HepG2 (cell line): ENCODE data around the gene MFRP. TPM values are rescaled to one million over a fixed set of nuclear protein-coding genes. Genes with fewer than 3 reads are reported as not detected.

Experiments
- ATAC-seq: fragments of 200-7000 bp; cut with Tn5 transposase; 3 replicates; pipeline ENCODE4 v1.9.1; 2020; ENCODE audit warnings: mild to moderate bottlenecking, moderate library complexity
- BruUV-seq: library from RNA; stranded (reverse); fragments of 400-500 nt; replicated peaks from 2 replicates; lab custom pipeline; 2021; lab: Mats Ljungman, UMichigan
- CTCF ChIA-PET: fragments of 300-600 bp; formaldehyde crosslinking; extraction: SDS; loops from one replicate; lab custom pipeline; 2021; ENCODE audit warnings: low total read pairs, inconsistent platforms, low intra/inter-chr PET ratio; lab: Yijun Ruan, JAX
- POLR2A ChIA-PET: fragments of 350-600 bp; sonication (Branson Sonifier 250); formaldehyde crosslinking; loops from one replicate; lab custom pipeline; 2020; ENCODE audit warnings: antibody characterized with exemption, inconsistent platforms; lab: Yijun Ruan, JAX
- DNase-seq: peaks from one replicate; pipeline ENCODE4 v3.0.0-alpha.2; 2015; ENCODE audit warnings: low spot score
- FAIRE-seq: peaks from 3 replicates; lab custom pipeline; 2011; peaks lifted over from hg19 to GRCh38; lab: Jason Lieb, UNC
- H2AFZ ChIP-seq: one replicate; pipeline ENCODE4 v1.6.1; 2011; ENCODE audit warnings: low read length, inconsistent platforms
- H3K27ac ChIP-seq: fragments of 300-600 bp; 3 replicates; pipeline ENCODE4 v1.8.0; 2011; ENCODE audit warnings: mixed run types, mild to moderate bottlenecking, mixed read lengths, low read length, inconsistent platforms; ENCODE audit not compliant: insufficient read depth; ENCODE audit errors: extremely low read length
- H3K27me3 ChIP-seq, 2 experiments: fragments of 200-600 bp in 1 of 2; 2 replicates in 1 of 2; 3 replicates in 1 of 2; pipeline versions ENCODE4 v1.6.0 to v1.8.0; 2011; ENCODE audit warnings: low read length in 2 of 2, mild to moderate bottlenecking in 2 of 2, moderate library complexity in 2 of 2, inconsistent platforms in 1 of 2; ENCODE audit not compliant: insufficient read depth in 2 of 2, control insufficient read depth in 1 of 2
- H3K36me3 ChIP-seq, 2 experiments: fragments of 200-600 bp in 1 of 2; replicated peaks in 1 of 2; 2 replicates in 1 of 2; 3 replicates in 1 of 2; pipeline versions ENCODE4 v1.5.1 to v1.8.0; 2011; ENCODE audit warnings: low read length in 2 of 2, inconsistent platforms in 1 of 2; ENCODE audit not compliant: insufficient read depth in 2 of 2, control insufficient read depth in 1 of 2
- H3K4me1 ChIP-seq: 2 replicates; pipeline ENCODE4 v1.5.1; 2012; ENCODE audit warnings: low read length, inconsistent platforms; ENCODE audit not compliant: insufficient read depth
- H3K4me2 ChIP-seq: 2 replicates; pipeline ENCODE4 v1.6.0; 2011; ENCODE audit warnings: low read depth, low read length, inconsistent platforms
- H3K4me3 ChIP-seq, 3 experiments: fragments of 200-600 bp in 1 of 3; sonication (generic), shearing (Covaris generic) in 1 of 3; replicated peaks in 1 of 3; 2 replicates each; pipeline ENCODE4 v1.5.1; 2011 to 2016; ENCODE audit warnings: low read length in 3 of 3, inconsistent platforms in 2 of 3, low read depth in 2 of 3, mild to moderate bottlenecking in 2 of 3, control low read depth in 1 of 3, mixed read lengths in 1 of 3; ENCODE audit not compliant: insufficient read depth in 1 of 3
- H3K79me2 ChIP-seq: one replicate; pipeline ENCODE4 v1.6.1; 2011; ENCODE audit warnings: low read length, inconsistent platforms; ENCODE audit not compliant: insufficient read depth
- H3K9ac ChIP-seq: 2 replicates; pipeline ENCODE4 v1.6.0; 2011; ENCODE audit warnings: mild to moderate bottlenecking, low read depth, low read length, inconsistent platforms; ENCODE audit not compliant: insufficient read depth
- H3K9me3 ChIP-seq: 2 replicates; pipeline ENCODE4 v1.5.1; 2012; ENCODE audit warnings: mild to moderate bottlenecking, low read length
- H4K20me1 ChIP-seq: 2 replicates; pipeline ENCODE4 v1.6.0; 2011; ENCODE audit warnings: inconsistent platforms, mild to moderate bottlenecking, low read length, moderate library complexity; ENCODE audit not compliant: insufficient read depth
- HNRNPLL ChIP-seq: fragments of 200-400 bp; formaldehyde crosslinking; IDR thresholded peaks from 2 replicates; pipeline ENCODE4 v1.6.1; 2017; ENCODE audit warnings: mild to moderate bottlenecking, low read depth, low read length; ENCODE audit not compliant: poor library complexity, severe bottlenecking
- IKZF1 ChIP-seq: fragments of 450-650 bp; IDR thresholded peaks from 2 replicates; pipeline ENCODE4 v1.7.1; 2016
- MZF1 ChIP-seq: sonication (generic); formaldehyde crosslinking; IDR thresholded peaks from 2 replicates; pipeline ENCODE4 v1.8.1; 2023; ENCODE audit warnings: mild to moderate bottlenecking, missing genetic modification reagents, borderline replicate concordance
- POGZ ChIP-seq: sonication (generic); formaldehyde crosslinking; IDR thresholded peaks from 2 replicates; pipeline ENCODE4 v1.4.0; 2020; ENCODE audit warnings: mild to moderate bottlenecking, missing genetic modification reagents
- RARA ChIP-seq: IDR thresholded peaks from 2 replicates; pipeline ENCODE4 v1.6.1; 2016; ENCODE audit warnings: missing genetic modification reagents, missing compliant biosample characterization
- SIN3A ChIP-seq: IDR thresholded peaks from 2 replicates; pipeline ENCODE4 v1.6.1; 2011; ENCODE audit warnings: low read depth, mild to moderate bottlenecking, control low read depth, low read length, borderline replicate concordance
- TARDBP ChIP-seq: sonication (generic); formaldehyde crosslinking; IDR thresholded peaks from 2 replicates; pipeline ENCODE4 v1.8.0; 2022; ENCODE audit warnings: mild to moderate bottlenecking, missing genetic modification reagents
- TGIF2 ChIP-seq: IDR thresholded peaks from 2 replicates; pipeline ENCODE4 v1.6.1; 2016; ENCODE audit warnings: control low read depth, missing compliant biosample characterization
- ZFY ChIP-seq: sonication (generic); formaldehyde crosslinking; IDR thresholded peaks from 2 replicates; pipeline ENCODE4 v1.4.0; 2020; ENCODE audit warnings: missing genetic modification reagents
- ZNF20 ChIP-seq: sonication (generic); formaldehyde crosslinking; IDR thresholded peaks from 2 replicates; pipeline ENCODE4 v1.4.0; 2020; ENCODE audit warnings: mild to moderate bottlenecking, moderate library complexity, missing genetic modification reagents
- ZNF264 ChIP-seq: sonication (generic); formaldehyde crosslinking; IDR thresholded peaks from 2 replicates; pipeline ENCODE4 v1.4.0; 2020; ENCODE audit warnings: missing genetic modification reagents
- ZNF354B ChIP-seq: sonication (generic); formaldehyde crosslinking; IDR thresholded peaks from 2 replicates; pipeline ENCODE4 v1.8.0; 2022; ENCODE audit warnings: mild to moderate bottlenecking, missing genetic modification reagents
- ZNF543 ChIP-seq: sonication (generic); formaldehyde crosslinking; IDR thresholded peaks from 2 replicates; pipeline ENCODE4 v1.4.0; 2020; ENCODE audit warnings: mild to moderate bottlenecking, missing genetic modification reagents
- ZNF615 ChIP-seq: sonication (generic); formaldehyde crosslinking; IDR thresholded peaks from 2 replicates; pipeline ENCODE4 v1.5.0; 2020; ENCODE audit warnings: mild to moderate bottlenecking, missing genetic modification reagents, borderline replicate concordance
- ZNF629 ChIP-seq: sonication (generic); formaldehyde crosslinking; conservative IDR thresholded peaks from 2 replicates; pipeline ENCODE4 v1.5.0; 2020; ENCODE audit warnings: missing genetic modification reagents
- ZZZ3 ChIP-seq: sonication (generic); formaldehyde crosslinking; IDR thresholded peaks from 2 replicates; pipeline ENCODE4 v1.4.0; 2020; ENCODE audit warnings: missing genetic modification reagents, mild to moderate bottlenecking, borderline replicate concordance
- WGBS: methylation state at CpG from one replicate; pipeline ENCODE4 v1.1.6; 2017; ENCODE audit warnings: low lambda C conversion rate; 5-methylcytosine and 5-hydroxymethylcytosine counted together
- in situ Hi-C: cut with HindIII; loops from 2 replicates; pipeline ENCODE4 v1.10.0; 2017; ENCODE audit warnings: low pct_unique_long_range_greater_than_20kb; ENCODE audit not compliant: extremely low pct_ligation_motif_present
- intact Hi-C: fragments of 100-400 bp; cut with micrococcal nuclease; formaldehyde crosslinking; loops from one replicate; pipeline ENCODE4 v1.10.0; 2022; ENCODE audit not compliant: unreplicated experiment
- polyA plus RNA-seq, 8 experiments: library from polyadenylated mRNA; depleted of rRNA in 3 of 8; stranded (reverse) in 7 of 8; unstranded in 1 of 8; fragments of >200 nt; fragmentation: Illumina TruSeq in 4 of 8; extraction: Trizol in 4 of 8; gene quantifications; 2 replicates each; pipeline versions ENCODE4 v1.2.1 to v1.2.3, GENCODE V29; 2011 to 2016; ENCODE audit warnings: low read depth in 4 of 8, missing spikeins in 1 of 8, mixed read lengths in 1 of 8; ENCODE audit not compliant: insufficient read depth in 1 of 8
- total RNA-seq, 5 experiments: library from RNA; depleted of rRNA; stranded (reverse); fragments of >200 nt; fragmentation: Illumina TruSeq; extraction: Trizol; gene quantifications; 2 replicates each; pipeline ENCODE4 v1.2.3, GENCODE V29; 2016; ENCODE audit warnings: low read depth in 1 of 5
- TF ChIP-seq, protein P1 (sequence below): sonication (generic); formaldehyde crosslinking; IDR thresholded peaks from 2 replicates; pipeline ENCODE4 v1.5.0; 2020; ENCODE audit warnings: missing genetic modification reagents, mild to moderate bottlenecking, borderline replicate concordance
- TF ChIP-seq, protein P2 (sequence below): sonication (generic); formaldehyde crosslinking; IDR thresholded peaks from 2 replicates; pipeline ENCODE4 v1.5.1; 2020; ENCODE audit warnings: mild to moderate bottlenecking, missing genetic modification reagents, moderate library complexity
- TF ChIP-seq, protein P3 (sequence below): fragments of 450-650 bp; IDR thresholded peaks from 2 replicates; pipeline ENCODE4 v1.6.1; 2016

Gene MFRP
- total and polyA plus RNA-seq, 2 of the 13 experiments (the other 11 are each of a cell fraction or from before 2014, with no cell fraction given) = not detected

DNA sequence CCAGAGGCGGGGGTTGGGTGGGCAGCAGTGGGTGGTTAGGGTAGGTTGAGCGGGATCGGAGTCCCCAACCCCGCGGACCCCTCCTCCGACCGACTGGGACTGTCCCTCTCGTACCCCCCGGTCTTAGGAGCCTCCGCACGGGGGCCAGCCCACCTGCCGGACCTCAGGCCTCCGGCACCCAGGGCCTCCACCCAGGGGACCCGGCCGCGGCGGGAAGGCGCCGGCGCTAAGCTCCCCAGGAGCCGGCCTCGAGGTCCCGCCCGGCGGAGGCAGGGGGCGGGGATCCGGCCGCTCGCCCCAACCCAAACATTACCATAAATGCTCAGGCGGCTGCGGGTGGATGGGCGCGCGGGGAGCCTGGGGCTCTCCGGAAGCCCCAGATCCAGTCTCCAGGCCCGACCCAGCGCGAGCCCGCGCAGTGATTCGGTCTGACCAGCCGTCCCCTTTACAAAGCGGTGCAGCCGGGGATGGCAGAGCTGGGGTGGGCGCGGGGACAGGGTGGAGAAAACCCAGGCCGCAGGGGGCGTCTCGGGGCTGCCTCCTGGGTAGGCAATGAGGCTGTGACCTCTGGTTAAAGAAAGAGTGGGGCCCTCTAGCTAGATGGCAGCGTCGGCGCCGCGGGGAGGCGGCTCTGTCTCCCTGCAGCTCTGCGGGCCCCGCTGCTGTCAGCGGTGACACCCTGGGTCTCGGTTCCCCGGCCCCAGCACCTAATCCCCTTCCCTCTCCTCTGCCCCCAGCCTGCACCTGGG, 25.6 kb downstream of the MFRP start:
- peaks cover 0 to 5% of the 10 kb centered on the region in 2 experiments; a peak in 2 of 5 replicates for H3K27me3 ChIP-seq
- no peak overlapping the region for H3K9ac ChIP-seq
- no peaks in the 10 kb centered on the region for H3K9me3 ChIP-seq
- H2AFZ ChIP-seq = peak overlapping the region; percentile 81
- ChIA-PET CTCF (interaction anchor here (0.8 to 1.1 kb wide), 3 partner anchors 36 to 154 kb away, joined by 3 to 4 read pairs (median 3); no protein-coding TSS in a partner anchor), POLR2A (interaction anchor here (1.9 kb wide), 1 partner anchor 60 kb away, joined by 6 read pairs; the partner anchor contains the start of gene USP2)
- H3K4me2 ChIP-seq = peak overlapping the region; percentile 96
- intact Hi-C loops = loop anchor here (10.0 kb wide), 1 partner anchor 116 kb away; the partner anchor contains the start of gene CBL
- DNase-seq (no peak), FAIRE-seq (no peak), ATAC-seq (no peak)
- H3K79me2 ChIP-seq = no peaks in the 10 kb centered on the region
- H3K36me3 ChIP-seq = no peaks in the 10 kb centered on the region
- H3K4me3 ChIP-seq = peak overlapping the region in 2 of 3 experiments; percentile 50 to 65; a peak in 4 of 6 replicates
- in situ Hi-C loops = no loop called here
- peaks cover 77% of the 10 kb centered on the region for H3K4me1 ChIP-seq
- 57% methylated on average over 16 of the region's 60 CpGs for WGBS
- H3K27ac ChIP-seq = no peak overlapping the region
- no TSS peak for BruUV-seq
- no peaks in the 10 kb centered on the region for H4K20me1 ChIP-seq
- TF ChIP-seq, protein P1, sequence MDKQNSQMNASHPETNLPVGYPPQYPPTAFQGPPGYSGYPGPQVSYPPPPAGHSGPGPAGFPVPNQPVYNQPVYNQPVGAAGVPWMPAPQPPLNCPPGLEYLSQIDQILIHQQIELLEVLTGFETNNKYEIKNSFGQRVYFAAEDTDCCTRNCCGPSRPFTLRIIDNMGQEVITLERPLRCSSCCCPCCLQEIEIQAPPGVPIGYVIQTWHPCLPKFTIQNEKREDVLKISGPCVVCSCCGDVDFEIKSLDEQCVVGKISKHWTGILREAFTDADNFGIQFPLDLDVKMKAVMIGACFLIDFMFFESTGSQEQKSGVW (CRISPR knock-in tag) = no peak
- TF ChIP-seq ZFY (CRISPR knock-in tag) (0 out of 2 replicates have a peak, but pooled peaks have one; percentile 4), ZNF629 (CRISPR knock-in tag) (no peak), ZNF20 (no peak), ZNF615 (no peak), TARDBP (CRISPR knock-in tag) (no peak), POGZ (no peak), TGIF2 (CRISPR knock-in tag) (no peak), ZNF543 (CRISPR knock-in tag) (0 out of 2 replicates have a peak, but pooled peaks have one; percentile 11), MZF1 (CRISPR knock-in tag) (no peak), ZZZ3 (CRISPR knock-in tag) (no peak), IKZF1 (no peak), ZNF354B (CRISPR knock-in tag) (no peak), SIN3A (no peak), HNRNPLL (peak; percentile 4), ZNF264 (CRISPR knock-in tag) (no peak), RARA (CRISPR knock-in tag) (no peak)
- TF ChIP-seq, protein P2, sequence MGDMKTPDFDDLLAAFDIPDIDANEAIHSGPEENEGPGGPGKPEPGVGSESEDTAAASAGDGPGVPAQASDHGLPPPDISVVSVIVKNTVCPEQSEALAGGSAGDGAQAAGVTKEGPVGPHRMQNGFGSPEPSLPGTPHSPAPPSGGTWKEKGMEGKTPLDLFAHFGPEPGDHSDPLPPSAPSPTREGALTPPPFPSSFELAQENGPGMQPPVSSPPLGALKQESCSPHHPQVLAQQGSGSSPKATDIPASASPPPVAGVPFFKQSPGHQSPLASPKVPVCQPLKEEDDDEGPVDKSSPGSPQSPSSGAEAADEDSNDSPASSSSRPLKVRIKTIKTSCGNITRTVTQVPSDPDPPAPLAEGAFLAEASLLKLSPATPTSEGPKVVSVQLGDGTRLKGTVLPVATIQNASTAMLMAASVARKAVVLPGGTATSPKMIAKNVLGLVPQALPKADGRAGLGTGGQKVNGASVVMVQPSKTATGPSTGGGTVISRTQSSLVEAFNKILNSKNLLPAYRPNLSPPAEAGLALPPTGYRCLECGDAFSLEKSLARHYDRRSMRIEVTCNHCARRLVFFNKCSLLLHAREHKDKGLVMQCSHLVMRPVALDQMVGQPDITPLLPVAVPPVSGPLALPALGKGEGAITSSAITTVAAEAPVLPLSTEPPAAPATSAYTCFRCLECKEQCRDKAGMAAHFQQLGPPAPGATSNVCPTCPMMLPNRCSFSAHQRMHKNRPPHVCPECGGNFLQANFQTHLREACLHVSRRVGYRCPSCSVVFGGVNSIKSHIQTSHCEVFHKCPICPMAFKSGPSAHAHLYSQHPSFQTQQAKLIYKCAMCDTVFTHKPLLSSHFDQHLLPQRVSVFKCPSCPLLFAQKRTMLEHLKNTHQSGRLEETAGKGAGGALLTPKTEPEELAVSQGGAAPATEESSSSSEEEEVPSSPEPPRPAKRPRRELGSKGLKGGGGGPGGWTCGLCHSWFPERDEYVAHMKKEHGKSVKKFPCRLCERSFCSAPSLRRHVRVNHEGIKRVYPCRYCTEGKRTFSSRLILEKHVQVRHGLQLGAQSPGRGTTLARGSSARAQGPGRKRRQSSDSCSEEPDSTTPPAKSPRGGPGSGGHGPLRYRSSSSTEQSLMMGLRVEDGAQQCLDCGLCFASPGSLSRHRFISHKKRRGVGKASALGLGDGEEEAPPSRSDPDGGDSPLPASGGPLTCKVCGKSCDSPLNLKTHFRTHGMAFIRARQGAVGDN (CRISPR knock-in tag) = peak; percentile 43
- TF ChIP-seq, protein P3, sequence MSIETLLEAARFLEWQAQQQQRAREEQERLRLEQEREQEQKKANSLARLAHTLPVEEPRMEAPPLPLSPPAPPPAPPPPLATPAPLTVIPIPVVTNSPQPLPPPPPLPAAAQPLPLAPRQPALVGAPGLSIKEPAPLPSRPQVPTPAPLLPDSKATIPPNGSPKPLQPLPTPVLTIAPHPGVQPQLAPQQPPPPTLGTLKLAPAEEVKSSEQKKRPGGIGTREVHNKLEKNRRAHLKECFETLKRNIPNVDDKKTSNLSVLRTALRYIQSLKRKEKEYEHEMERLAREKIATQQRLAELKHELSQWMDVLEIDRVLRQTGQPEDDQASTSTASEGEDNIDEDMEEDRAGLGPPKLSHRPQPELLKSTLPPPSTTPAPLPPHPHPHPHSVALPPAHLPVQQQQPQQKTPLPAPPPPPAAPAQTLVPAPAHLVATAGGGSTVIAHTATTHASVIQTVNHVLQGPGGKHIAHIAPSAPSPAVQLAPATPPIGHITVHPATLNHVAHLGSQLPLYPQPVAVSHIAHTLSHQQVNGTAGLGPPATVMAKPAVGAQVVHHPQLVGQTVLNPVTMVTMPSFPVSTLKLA = no peak
